ENCODE measurements around the gene FBXO41. TPM values are rescaled to one million over a fixed set of nuclear protein-coding genes. Genes with fewer than 3 reads are reported as not detected.

Gene FBXO41
- total RNA-seq, 3 donors from 2014 or later (not counting 1 experiment from before 2014, with no cell fraction given): 11.5 to 16.4 (median 13.8) TPM

DNA sequence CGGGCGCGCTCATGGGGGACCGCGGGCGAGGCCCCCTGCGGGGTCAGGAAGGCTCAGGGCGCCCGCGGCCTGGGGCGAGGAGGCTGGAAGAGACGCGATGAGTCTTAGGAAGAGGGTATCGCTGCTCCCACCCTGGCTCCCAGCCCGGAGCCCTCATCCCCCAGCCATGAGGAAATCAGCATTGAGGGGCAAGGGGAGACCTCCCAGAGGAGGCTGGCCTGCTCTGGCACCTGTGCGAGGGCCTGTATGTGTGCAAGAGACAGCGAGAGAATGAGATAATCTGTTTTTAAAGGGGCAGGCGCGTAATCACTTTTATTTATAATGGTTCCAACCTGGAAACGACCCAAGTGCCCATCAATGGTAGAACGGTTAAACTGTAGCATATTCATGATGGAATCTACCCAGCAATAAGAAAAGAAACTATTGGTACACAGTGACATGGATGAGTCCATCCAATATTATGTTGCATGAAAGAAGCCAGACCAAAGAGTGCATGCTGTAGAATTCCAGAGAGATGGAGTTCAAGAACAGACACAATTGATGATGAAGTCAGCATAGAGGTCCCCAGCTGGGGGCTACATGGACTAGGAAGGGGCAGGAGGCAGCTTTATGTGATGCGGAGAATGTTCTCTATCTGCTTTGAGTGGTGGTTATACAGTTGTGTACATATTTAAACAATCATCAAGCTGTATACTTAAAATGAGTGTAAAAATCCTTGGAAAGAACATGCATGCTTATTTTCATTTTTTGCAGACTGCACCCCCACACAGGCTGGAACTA lies 14.4 kb downstream of the FBXO41 start:
- H3K36me3 Mint-ChIP-seq: no peaks in the 10 kb centered on the region
- WGBS (ENCODE audit: insufficient coverage): 62% methylated on average over 22 of the region's 22 CpGs

DNA sequence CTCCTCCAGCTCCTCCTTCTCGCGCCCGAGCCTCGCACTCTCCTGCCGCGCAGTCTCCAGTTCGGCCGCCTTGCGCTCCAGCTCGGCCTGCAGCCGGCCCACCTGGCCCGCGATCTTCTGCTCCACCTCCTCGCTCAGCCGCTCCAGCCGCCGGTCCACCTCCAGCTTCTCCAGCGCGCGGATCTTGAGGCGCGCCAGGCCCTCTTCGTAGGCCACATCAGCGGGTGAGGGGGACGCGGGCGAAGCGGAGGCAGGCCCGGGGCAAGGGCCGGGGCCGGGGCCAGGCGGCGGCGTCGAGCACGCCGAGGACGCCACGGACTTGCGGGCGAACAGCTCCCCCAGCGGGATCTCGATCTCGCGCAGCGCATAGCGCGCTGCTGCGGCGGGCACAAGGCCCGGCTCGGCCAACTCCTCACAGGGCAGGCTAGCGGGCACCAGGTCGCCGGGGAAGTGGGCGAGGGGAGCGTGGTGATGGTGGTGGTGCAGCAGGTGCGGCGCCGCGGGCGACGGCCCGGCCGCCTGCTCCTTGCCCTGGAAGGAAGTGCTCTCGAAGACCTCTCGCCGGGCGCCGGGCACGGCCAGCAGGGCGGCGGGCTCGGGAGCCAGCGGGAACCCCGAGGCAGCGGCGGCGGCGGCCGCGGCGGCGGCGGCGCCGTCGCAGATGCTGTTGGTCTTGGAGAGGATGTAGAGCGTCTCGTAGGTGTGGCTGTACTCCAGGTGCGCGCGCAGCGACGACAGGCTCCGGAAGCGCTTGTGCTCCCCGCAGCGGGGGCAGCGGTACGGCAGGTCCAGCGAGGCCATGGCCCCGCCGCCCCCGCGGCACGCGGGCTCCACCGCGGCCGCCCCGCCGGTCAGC lies 15.2 kb downstream of the FBXO41 start:
- no peaks in the 10 kb centered on the region for H3K36me3 Mint-ChIP-seq
- H3K9me3 ChIP-seq (ENCODE audit: control insufficient read depth, insufficient read depth, low read length): no peaks in the 10 kb centered on the region
- ATAC-seq (peak; percentile 78 to 92 (median 92)), DNase-seq (peak; percentile 53 to 91)
- H3K9me3 Mint-ChIP-seq: no peaks in the 10 kb centered on the region
- peak overlapping the region in 1 of 2 donors; percentile 36 for H3K27ac Mint-ChIP-seq
- no peak overlapping the region for H3K4me3 ChIP-seq (ENCODE audit: low read length)
- 46% methylated on average over 113 of the region's 113 CpGs for WGBS (ENCODE audit: insufficient coverage)
- H3K4me3 Mint-ChIP-seq: peak overlapping the region; percentile 4
- H3K4me1 ChIP-seq (ENCODE audit: control insufficient read depth, insufficient read depth, low read length): peaks cover 8% of the 10 kb centered on the region
- H3K4me1 Mint-ChIP-seq: peaks cover 10 to 18% of the 10 kb centered on the region in 2 donors
- intact Hi-C loops (cut with micrococcal nuclease): no loop called here
- no peaks in the 10 kb centered on the region for H3K27me3 ChIP-seq (ENCODE audit: control insufficient read depth, insufficient read depth, low read length)
- no peak overlapping the region for H3K27ac ChIP-seq (ENCODE audit: low read length)
- no peaks in the 10 kb centered on the region for H3K36me3 ChIP-seq (ENCODE audit: control insufficient read depth, insufficient read depth, low read length)
- TF ChIP-seq, protein P1, sequence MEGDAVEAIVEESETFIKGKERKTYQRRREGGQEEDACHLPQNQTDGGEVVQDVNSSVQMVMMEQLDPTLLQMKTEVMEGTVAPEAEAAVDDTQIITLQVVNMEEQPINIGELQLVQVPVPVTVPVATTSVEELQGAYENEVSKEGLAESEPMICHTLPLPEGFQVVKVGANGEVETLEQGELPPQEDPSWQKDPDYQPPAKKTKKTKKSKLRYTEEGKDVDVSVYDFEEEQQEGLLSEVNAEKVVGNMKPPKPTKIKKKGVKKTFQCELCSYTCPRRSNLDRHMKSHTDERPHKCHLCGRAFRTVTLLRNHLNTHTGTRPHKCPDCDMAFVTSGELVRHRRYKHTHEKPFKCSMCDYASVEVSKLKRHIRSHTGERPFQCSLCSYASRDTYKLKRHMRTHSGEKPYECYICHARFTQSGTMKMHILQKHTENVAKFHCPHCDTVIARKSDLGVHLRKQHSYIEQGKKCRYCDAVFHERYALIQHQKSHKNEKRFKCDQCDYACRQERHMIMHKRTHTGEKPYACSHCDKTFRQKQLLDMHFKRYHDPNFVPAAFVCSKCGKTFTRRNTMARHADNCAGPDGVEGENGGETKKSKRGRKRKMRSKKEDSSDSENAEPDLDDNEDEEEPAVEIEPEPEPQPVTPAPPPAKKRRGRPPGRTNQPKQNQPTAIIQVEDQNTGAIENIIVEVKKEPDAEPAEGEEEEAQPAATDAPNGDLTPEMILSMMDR (IDR thresholded peaks at IDR 0.05): no peak
- no peaks in the 10 kb centered on the region for H3K27me3 Mint-ChIP-seq (ENCODE audit: low read depth in 2 of 2)

More for the DNA sequence above, 14.4 kb downstream of the FBXO41 start:
- H3K36me3 ChIP-seq (ENCODE audit: control insufficient read depth, insufficient read depth, low read length): no peaks in the 10 kb centered on the region
- H3K4me1 ChIP-seq (ENCODE audit: control insufficient read depth, insufficient read depth, low read length): peaks cover 8% of the 10 kb centered on the region
- Mint-ChIP-seq H3K4me1 (peaks cover 10 to 18% of the 10 kb centered on the region in 2 donors), H3K4me3 (peak overlapping the region; percentile 26), H3K27ac (no peak overlapping the region), H3K9me3 (no peaks in the 10 kb centered on the region), H3K27me3 (ENCODE audit: low read depth in 2 of 2) (no peaks in the 10 kb centered on the region)
- TF ChIP-seq, protein P1 (IDR thresholded peaks at IDR 0.05): no peak
- H3K27ac ChIP-seq (ENCODE audit: low read length): no peak overlapping the region
- H3K4me3 ChIP-seq (ENCODE audit: low read length): no peak overlapping the region
- no peak for DNase-seq
- H3K9me3 ChIP-seq (ENCODE audit: control insufficient read depth, insufficient read depth, low read length): no peaks in the 10 kb centered on the region
- peak in 1 of 3 donors; percentile 8 for ATAC-seq
- intact Hi-C loops (cut with micrococcal nuclease): no loop called here
- H3K27me3 ChIP-seq (ENCODE audit: control insufficient read depth, insufficient read depth, low read length): no peaks in the 10 kb centered on the region

DNA sequence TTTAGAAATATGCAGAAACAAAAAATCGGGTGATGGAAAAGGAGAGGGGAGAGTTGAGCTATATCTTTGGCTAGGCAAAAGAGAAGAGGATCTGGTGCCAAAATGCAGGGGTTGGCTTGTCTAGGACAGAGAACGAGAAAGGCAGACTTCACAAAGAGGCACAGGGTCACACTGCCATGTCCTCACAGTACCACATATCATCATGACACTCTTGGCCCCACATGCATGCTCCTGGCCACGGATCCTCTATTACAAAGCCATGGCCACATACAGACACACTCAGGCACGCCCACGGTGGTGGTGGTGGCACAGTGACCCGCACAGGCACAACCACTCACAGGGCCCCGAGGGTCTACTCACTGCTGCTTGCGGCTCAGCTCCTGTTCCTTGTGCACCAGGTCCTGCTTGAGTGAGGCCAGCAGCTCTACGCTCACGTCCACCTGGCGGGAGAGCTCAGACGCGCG lies 15.9 kb downstream of the FBXO41 start:
- Histone ChIP-seq H3K9me3 (ENCODE audit: control insufficient read depth, insufficient read depth, low read length) (no peaks in the 10 kb centered on the region), H3K4me3 (ENCODE audit: low read length) (no peak overlapping the region), H3K27ac (ENCODE audit: low read length) (no peak overlapping the region), H3K36me3 (ENCODE audit: control insufficient read depth, insufficient read depth, low read length) (no peaks in the 10 kb centered on the region), H3K4me1 (ENCODE audit: control insufficient read depth, insufficient read depth, low read length) (peaks cover 8% of the 10 kb centered on the region), H3K27me3 (ENCODE audit: control insufficient read depth, insufficient read depth, low read length) (no peaks in the 10 kb centered on the region)
- Mint-ChIP-seq H3K27me3 (ENCODE audit: low read depth in 2 of 2) (no peaks in the 10 kb centered on the region), H3K36me3 (no peaks in the 10 kb centered on the region), H3K27ac (no peak overlapping the region), H3K4me1 (peaks cover 10 to 18% of the 10 kb centered on the region in 2 donors), H3K4me3 (peak overlapping the region; percentile 79), H3K9me3 (no peaks in the 10 kb centered on the region)
- TF ChIP-seq, protein P1 (IDR thresholded peaks at IDR 0.05): no peak
- intact Hi-C loops (cut with micrococcal nuclease): no loop called here
- peak in 1 of 2 donors; percentile 11 for DNase-seq
- no peak for ATAC-seq
- 94% methylated on average over 14 of the region's 14 CpGs for WGBS (ENCODE audit: insufficient coverage)
